ENCODE results near the gene STRN4. TPM values are rescaled to one million over a fixed set of nuclear protein-coding genes. Genes with fewer than 3 reads are reported as not detected.

Gene STRN4
- total RNA-seq, 1 donor from 2014 or later = 115 TPM

GRCh38 chr19:46698395-46699321 lies 47.6 kb downstream of the STRN4 start:
- Mint-ChIP-seq H3K27ac (peak overlapping the region; percentile 63), H3K9me3 (ENCODE audit: low read depth) (no peaks in the 10 kb centered on the region), H3K4me1 (ENCODE audit: low read depth) (no peaks in the 10 kb centered on the region), H3K4me3 (ENCODE audit: low read depth) (no peak overlapping the region), H3K27me3 (no peaks in the 10 kb centered on the region), H3K36me3 (ENCODE audit: insufficient read depth) (peaks cover 31% of the 10 kb centered on the region)
- no peak for TF ChIP-seq CTCF (IDR thresholded peaks at IDR 0.05; ENCODE audit: unreplicated experiment)
- no peak for DNase-seq (ENCODE audit: low spot score, unreplicated experiment)

GRCh38 chr19:46697204-46697960 lies 48.9 kb downstream of the STRN4 start:
- no peaks in the 10 kb centered on the region for H3K4me1 Mint-ChIP-seq (ENCODE audit: low read depth)
- H3K27ac Mint-ChIP-seq = no peak overlapping the region
- H3K4me3 Mint-ChIP-seq (ENCODE audit: low read depth) = no peak overlapping the region
- H3K36me3 Mint-ChIP-seq (ENCODE audit: insufficient read depth) = peaks cover 37% of the 10 kb centered on the region
- H3K9me3 Mint-ChIP-seq (ENCODE audit: low read depth) = no peaks in the 10 kb centered on the region
- no peaks in the 10 kb centered on the region for H3K27me3 Mint-ChIP-seq
- DNase-seq (ENCODE audit: low spot score, unreplicated experiment) = peak; percentile 63
- no peak for TF ChIP-seq CTCF (IDR thresholded peaks at IDR 0.05; ENCODE audit: unreplicated experiment)

GRCh38 chr19:46696866-46697203 lies 49.4 kb downstream of the STRN4 start:
- no peak for TF ChIP-seq CTCF (IDR thresholded peaks at IDR 0.05; ENCODE audit: unreplicated experiment)
- Mint-ChIP-seq H3K36me3 (ENCODE audit: insufficient read depth) (peaks cover 40% of the 10 kb centered on the region), H3K27ac (no peak overlapping the region), H3K4me1 (ENCODE audit: low read depth) (no peaks in the 10 kb centered on the region), H3K4me3 (ENCODE audit: low read depth) (no peak overlapping the region), H3K27me3 (no peaks in the 10 kb centered on the region), H3K9me3 (ENCODE audit: low read depth) (no peaks in the 10 kb centered on the region)
- DNase-seq (ENCODE audit: low spot score, unreplicated experiment) = no peak

- Mint-ChIP-seq H3K27ac (no peak overlapping the region), H3K27me3 (no peaks in the 10 kb centered on the region), H3K4me3 (ENCODE audit: low read depth) (no peak overlapping the region), H3K4me1 (ENCODE audit: low read depth) (no peaks in the 10 kb centered on the region), H3K36me3 (ENCODE audit: insufficient read depth) (peaks cover 44% of the 10 kb centered on the region), H3K9me3 (ENCODE audit: low read depth) (no peaks in the 10 kb centered on the region)
- TF ChIP-seq CTCF (IDR thresholded peaks at IDR 0.05; ENCODE audit: unreplicated experiment) = no peak
- no peak for DNase-seq (ENCODE audit: low spot score, unreplicated experiment)
Observed at GRCh38 chr19:46696052-46696451, 50.2 kb downstream of the STRN4 start.

GRCh38 chr19:46693760-46694159 lies 52.5 kb downstream of the STRN4 start:
- DNase-seq (ENCODE audit: low spot score, unreplicated experiment) = no peak
- no peak overlapping the region for H3K4me3 Mint-ChIP-seq (ENCODE audit: low read depth)
- TF ChIP-seq CTCF (IDR thresholded peaks at IDR 0.05; ENCODE audit: unreplicated experiment) = no peak
- H3K4me1 Mint-ChIP-seq (ENCODE audit: low read depth) = no peaks in the 10 kb centered on the region
- no peak overlapping the region for H3K27ac Mint-ChIP-seq
- H3K9me3 Mint-ChIP-seq (ENCODE audit: low read depth) = no peaks in the 10 kb centered on the region
- H3K27me3 Mint-ChIP-seq = no peaks in the 10 kb centered on the region
- H3K36me3 Mint-ChIP-seq (ENCODE audit: insufficient read depth) = peaks cover 45% of the 10 kb centered on the region
